ENCODE measurements around the gene SLC39A1. TPM values are rescaled to one million over a fixed set of nuclear protein-coding genes. Genes with fewer than 3 reads are reported as not detected.
"Not testable (repeated sequence)": the region's sequence is repeated elsewhere in the genome, so short reads cannot be mapped to it uniquely, and the experiment has no call there.

The SLC39A1 gene, protein sequence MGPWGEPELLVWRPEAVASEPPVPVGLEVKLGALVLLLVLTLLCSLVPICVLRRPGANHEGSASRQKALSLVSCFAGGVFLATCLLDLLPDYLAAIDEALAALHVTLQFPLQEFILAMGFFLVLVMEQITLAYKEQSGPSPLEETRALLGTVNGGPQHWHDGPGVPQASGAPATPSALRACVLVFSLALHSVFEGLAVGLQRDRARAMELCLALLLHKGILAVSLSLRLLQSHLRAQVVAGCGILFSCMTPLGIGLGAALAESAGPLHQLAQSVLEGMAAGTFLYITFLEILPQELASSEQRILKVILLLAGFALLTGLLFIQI
- total RNA-seq = 10 to 100 TPM; 68.8 to 70.9 TPM
- long read RNA-seq, transcript SLC39A1-202 (4 exons, 2,084 nt) = major isoform, 158 of 192 reads
- long read RNA-seq, transcript SLC39A1-204 (3 exons, 2,723 nt) = minor isoform, 17 of 192 reads
- long read RNA-seq, partial matches to known transcripts = 1 of 192 reads
- long read RNA-seq, other reads (novel, unspliced or antisense) = 11 of 192 reads

GRCh38 chr1:153963030-153963849 lies at the start of gene SLC39A1:
SLC39A1 (minus strand) TSS chr1:153963537; CDS start chr1:153962715, 822 bp downstream.
- intact Hi-C loops (cut with DNase I, micrococcal nuclease) = no loop called here
- DNase-seq (peak; percentile 99 to 100), ATAC-seq (peak; percentile 75)

GRCh38 chr1:154012543-154012942 lies 49.2 kb upstream of the SLC39A1 start:
- DNase-seq; intact Hi-C loops (cut with DNase I, micrococcal nuclease); ATAC-seq: not testable (repeated sequence)

DNA sequence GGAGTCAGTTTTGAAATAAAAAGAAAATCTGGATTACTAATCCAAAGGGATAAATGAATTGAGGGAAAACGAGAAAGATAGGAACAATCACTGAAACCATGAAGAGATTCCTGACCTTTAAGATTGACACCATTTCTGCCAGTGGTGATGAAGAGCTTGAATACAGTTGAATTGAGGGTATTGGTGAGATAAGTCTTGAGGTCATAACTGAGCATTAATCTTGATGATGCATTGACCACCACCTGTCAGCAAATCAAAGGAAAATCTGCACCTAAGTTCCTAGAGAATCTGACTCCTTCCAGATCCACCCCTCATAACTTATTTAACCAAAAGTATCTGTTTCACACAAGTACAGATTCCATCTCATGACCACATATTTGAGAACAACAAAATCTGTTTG lies 48.8 kb upstream of the SLC39A1 start:
- no peak for DNase-seq
- no peak for ATAC-seq
- intact Hi-C loops (cut with DNase I, micrococcal nuclease) = no loop called here

DNA sequence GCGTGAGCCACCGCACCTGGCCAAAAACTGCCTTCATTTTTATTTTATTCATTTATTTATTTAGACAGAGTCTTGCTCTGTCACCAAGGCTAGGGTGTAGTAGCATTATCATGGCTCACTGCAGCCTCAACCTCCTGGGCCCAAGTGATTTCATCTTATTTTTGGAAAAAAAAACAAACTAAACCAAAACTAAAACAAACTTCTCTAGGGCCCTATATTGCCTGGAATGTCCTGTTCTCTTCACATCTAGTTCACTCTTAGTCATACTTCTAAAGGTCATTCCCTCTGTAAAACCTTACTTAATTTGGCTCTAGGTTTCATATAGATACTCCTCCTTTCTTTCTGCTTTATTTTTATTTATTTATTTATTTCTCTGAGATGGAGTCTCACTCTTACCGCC lies 42.8 kb upstream of the SLC39A1 start:
- no peak for ATAC-seq

DNA sequence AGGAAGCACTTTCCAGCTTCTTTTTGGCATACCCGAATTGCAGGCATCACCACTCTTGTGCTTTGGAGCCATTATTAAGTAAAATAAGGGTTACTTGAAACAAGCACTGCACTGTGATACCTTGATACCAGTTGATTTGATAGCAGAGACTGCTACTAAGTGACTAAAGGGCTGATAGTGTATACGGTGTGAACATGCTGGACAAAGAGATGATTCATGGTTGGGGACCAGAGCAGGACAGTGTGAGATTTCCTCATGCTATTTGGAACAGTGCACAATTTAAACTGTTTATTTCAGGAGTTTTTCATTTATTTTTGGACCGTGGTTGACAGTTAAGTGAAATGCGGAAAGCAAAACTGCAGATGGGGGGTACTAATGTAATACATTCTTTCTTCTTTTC lies 37.1 kb upstream of the SLC39A1 start:
- intact Hi-C loops (cut with DNase I, micrococcal nuclease) = no loop called here
- DNase-seq (no peak), ATAC-seq (no peak)

More for the DNA sequence above, 42.8 kb upstream of the SLC39A1 start:
- intact Hi-C loops (cut with DNase I, micrococcal nuclease) = no loop called here
- no peak for DNase-seq

DNA sequence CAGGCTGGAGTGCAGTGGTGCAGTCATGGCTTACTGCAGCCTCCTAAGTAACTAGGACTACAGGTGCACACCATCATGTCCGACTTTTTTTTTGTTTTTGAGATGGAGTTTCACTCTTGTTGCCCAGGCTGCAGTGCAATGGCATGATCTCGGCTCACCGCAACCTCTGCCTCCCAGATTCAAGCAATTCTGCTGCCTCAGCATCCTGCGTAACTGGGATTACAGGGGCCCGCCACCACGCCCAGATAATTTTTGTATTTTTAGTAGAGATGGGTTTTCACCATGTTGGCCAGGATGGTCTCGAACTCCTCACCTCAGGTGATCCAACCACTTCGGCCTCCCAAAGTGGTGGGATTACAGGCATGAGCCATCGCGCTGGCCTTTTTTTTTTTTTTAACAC lies 33.5 kb upstream of the SLC39A1 start:
- intact Hi-C loops (cut with DNase I, micrococcal nuclease); ATAC-seq; DNase-seq: not testable (repeated sequence)

DNA sequence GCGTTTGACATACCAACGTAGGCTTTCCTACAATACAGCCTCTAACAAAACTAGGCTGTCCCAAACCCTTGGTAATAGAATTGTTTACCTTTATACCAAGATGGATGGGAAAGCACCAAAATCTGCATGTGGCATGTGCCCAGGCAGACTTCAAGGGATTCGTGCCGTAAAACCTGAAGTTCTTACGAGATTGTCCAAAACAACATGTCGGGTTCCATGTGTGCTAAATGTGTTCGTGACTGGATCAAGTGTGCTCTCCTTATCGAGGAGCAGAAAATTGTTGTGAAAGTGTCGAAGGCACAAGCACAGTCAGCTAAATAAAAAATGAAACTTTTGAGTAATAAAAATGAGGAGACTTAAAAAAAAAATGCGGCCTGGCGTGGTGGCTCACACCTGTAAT lies 32.3 kb upstream of the SLC39A1 start:
- intact Hi-C loops (cut with DNase I, micrococcal nuclease) = no loop called here
- DNase-seq = no peak
- ATAC-seq = no peak

DNA sequence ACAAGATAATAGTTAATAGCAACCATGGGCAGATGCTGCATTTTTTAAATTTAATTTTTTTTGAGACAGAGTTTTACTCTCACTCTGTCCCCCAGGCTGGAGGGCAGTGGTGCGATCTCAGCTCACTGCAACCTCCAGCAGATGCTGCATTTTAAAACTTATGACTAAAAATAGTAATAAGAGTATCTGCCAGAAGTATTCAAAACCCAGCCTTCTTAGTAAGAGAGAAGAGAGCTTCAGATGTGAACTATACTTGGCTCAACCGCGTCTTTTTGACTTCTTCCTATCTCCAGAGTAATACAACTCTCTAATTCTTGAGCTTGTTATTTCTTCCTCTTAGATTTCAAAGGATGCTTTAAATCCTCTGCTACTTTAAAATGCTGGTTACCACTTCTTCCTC lies 31.9 kb upstream of the SLC39A1 start:
- DNase-seq (no peak), ATAC-seq (no peak)
- intact Hi-C loops (cut with DNase I, micrococcal nuclease) = no loop called here

GRCh38 chr1:153991806-153992205 lies 28.5 kb upstream of the SLC39A1 start:
- DNase-seq (no peak), ATAC-seq (no peak)
- intact Hi-C loops (cut with DNase I, micrococcal nuclease) = no loop called here

DNA sequence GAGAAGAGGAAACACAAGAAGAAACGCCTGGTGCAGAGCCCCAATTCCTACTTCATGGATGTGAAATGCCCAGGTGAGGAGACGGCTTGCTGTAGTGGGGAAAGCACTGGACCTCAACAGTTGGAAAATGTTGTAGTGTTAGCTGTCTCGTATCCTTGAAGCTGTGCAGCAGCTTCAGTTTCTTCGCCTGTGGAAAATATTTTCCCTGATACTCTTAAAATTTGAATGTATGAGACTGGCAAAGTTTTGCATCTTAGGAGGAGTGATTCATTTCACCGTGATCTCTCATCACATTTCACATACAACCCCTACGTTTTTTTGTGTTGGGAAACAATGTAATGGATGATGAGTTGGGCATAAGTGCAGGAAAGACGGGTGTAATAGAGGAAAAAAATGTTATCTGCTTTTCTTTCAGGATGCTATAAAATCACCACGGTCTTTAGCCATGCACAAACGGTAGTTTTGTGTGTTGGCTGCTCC lies 27.9 kb upstream of the SLC39A1 start:
- DNase-seq = no peak
- ATAC-seq = no peak
- intact Hi-C loops (cut with DNase I, micrococcal nuclease) = no loop called here

DNA sequence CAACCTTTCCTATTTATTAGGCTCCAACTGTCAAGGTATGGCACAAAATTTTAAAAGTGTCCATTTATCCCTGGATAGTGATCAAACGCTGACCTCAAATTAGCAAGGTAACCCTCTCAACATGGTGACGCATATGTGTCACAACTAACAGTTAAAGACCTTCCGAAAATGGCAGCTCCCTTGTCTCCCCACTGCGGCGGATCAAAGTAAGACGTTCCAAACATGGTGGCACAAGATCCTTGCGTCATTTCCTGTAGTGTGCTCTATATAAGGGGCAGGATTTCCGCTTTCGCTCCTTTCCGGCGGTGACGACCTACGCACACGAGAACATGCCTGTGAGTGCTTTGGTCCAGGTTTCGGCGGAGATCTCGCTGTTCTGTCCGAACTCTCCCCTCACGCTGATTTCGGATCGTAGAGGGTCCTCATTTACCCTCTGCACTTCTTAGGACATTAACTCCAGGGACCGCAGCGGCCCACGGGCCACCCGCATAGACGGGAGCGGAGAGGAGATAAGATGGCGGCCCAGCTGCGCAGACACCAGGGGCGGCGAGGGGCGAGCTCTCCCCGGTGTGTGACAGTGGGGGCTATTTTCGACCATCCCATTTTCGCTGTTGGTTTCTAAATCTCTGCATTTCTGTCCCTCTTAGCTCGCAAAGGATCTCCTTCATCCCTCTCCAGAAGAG lies 27.3 kb upstream of the SLC39A1 start, which contains the start of gene RPS27:
Gene RPS27, plus strand, starts transcription at position 295 of the 683 bp plus-strand sequence. Its CDS starts 35 bp downstream, at position 330.
- ATAC-seq (peak; percentile 72), DNase-seq (peak; percentile 87 to 96)
- intact Hi-C loops (cut with DNase I, micrococcal nuclease) = no loop called here

DNA sequence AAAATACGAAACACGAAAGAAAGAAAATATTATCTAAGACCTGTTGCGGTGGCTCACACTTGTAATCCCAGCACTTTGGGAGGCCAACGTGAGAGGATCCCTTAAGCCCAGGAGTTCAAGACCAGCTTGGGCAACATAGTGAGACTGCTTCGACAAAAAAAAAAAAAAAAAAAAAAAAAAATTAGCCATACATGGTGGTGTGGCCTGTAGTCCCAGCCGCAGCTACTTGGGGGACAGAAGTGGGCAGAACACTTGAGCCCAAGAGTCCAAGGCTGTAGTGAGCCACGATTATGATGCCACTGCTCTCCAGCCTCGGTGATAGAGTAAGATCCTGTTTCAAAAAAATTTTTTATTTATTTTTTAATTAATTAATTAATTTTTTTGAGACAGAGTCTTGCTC lies 24.3 kb upstream of the SLC39A1 start:
- DNase-seq (no peak), ATAC-seq (no peak)
- intact Hi-C loops (cut with DNase I, micrococcal nuclease) = loop anchor here (10.0 kb wide), 2 partner anchors 193 to 313 kb away; partner anchors contain the start of genes ILF2 (in 1 of the 2) and NPR1 (in 1 of the 2)

GRCh38 chr1:153985941-153986761 lies 22.8 kb upstream of the SLC39A1 start, which contains the start of gene RAB13:
RAB13 (minus strand) TSS chr1:153986339; CDS start chr1:153986236, 103 bp downstream.
- DNase-seq = peak; percentile 83 to 91
- peak; percentile 82 for ATAC-seq
- intact Hi-C loops (cut with DNase I, micrococcal nuclease) = loop anchor here (10.0 kb wide), 2 partner anchors 191 to 311 kb away; partner anchors contain the start of genes ILF2 (in 1 of the 2) and NPR1 (in 1 of the 2)

- DNase-seq = peak in 1 of 2 donors; percentile 55
- intact Hi-C loops (cut with DNase I, micrococcal nuclease) = loop anchor here (10.0 kb wide), 2 partner anchors 191 to 311 kb away; partner anchors contain the start of genes ILF2 (in 1 of the 2) and NPR1 (in 1 of the 2)
- ATAC-seq = no peak
These were observed 22.1 kb upstream of the SLC39A1 start for GRCh38 chr1:153985341-153985912.

DNA sequence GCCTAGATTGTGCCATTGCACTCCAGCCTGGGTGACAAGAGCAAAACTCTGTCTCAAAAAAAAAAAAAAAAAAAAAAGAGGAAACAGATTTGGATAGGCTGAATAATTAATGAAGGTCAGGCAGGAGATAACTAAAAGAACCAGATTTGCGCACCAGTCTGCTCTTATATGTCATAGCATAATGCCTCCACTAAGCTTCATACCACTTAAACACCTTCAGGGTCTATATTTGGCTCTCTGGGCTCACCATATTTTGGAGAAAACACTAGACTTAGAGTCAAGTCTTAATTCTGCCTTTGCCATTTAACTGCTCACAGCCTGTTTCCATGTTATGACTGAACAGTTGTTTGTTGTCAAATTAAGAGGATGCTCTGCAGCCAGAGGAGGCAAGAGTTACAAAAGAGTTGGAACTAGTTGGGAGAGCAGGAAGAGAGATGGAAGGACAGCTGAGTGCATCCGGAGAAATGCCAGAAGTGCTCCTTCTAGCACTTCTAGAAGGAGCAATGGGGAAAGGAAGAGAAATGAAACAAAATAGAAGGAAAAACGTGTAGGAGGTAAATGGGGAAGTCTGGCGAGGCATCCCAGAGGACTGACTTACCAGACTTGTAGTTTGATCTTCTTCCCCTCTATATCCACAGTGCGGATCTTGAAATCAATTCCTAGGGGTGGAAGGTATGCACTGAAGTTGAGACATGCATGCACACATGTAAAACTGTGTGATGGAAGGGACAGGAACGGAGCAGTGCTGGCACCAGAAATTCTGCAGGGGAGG lies 21.0 kb upstream of the SLC39A1 start:
- no peak for DNase-seq
- no peak for ATAC-seq
- intact Hi-C loops (cut with DNase I, micrococcal nuclease) = loop anchor here (10.0 kb wide), 2 partner anchors 190 to 310 kb away; partner anchors contain the start of genes ILF2 (in 1 of the 2) and NPR1 (in 1 of the 2)

- ATAC-seq, DNase-seq: not testable (repeated sequence)
- intact Hi-C loops (cut with DNase I, micrococcal nuclease) = loop anchor here (10.0 kb wide), 2 partner anchors 187 to 307 kb away; partner anchors contain the start of genes ILF2 (in 1 of the 2) and NPR1 (in 1 of the 2)
These were observed 18.4 kb upstream of the SLC39A1 start for GRCh38 chr1:153981735-153982134.
